Mammary epithelial cell (primary cell): ENCODE results near the gene PDLIM7.

Source experiments
- EZH2 ChIP-seq: IDR thresholded peaks from 2 replicates; pipeline ENCODE4 v1.6.1; 2012; ENCODE audit warnings: low read length, inconsistent platforms, borderline replicate concordance
- TF ChIP-seq, protein P1 (sequence below), 2 donors: IDR thresholded peaks in 1 of 2; conservative IDR thresholded peaks in 1 of 2; 2 replicates each; pipeline ENCODE4 v1.5.1; 2011 to 2012; ENCODE audit warnings: inconsistent platforms in 2 of 2, low read length in 2 of 2, mild to moderate bottlenecking in 2 of 2, control low read depth in 1 of 2, low read depth in 1 of 2; ENCODE audit not compliant: insufficient read depth in 1 of 2; ENCODE audit errors: extremely low read depth in 1 of 2

DNA sequence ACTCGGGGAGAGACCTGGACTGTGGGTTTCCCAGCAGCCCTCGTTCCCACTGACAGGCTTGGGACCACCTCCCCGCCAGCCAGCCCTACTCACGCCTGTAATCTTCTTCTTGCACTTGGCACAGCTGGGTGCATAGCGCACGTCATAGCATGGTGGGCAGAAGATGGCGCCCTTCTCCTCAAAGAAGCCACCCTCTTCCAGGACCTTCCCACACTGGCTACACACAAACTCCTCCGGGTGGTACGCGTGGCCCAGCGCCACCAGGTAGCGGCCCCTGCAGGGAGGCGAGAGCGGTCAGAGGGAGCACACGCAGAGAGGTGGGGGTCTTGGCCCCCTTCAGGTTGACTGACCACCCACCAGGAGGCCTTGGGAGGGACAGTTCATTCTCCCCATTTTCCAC lies 9.4 kb downstream of the PDLIM7 start:
- TF ChIP-seq, protein P1, sequence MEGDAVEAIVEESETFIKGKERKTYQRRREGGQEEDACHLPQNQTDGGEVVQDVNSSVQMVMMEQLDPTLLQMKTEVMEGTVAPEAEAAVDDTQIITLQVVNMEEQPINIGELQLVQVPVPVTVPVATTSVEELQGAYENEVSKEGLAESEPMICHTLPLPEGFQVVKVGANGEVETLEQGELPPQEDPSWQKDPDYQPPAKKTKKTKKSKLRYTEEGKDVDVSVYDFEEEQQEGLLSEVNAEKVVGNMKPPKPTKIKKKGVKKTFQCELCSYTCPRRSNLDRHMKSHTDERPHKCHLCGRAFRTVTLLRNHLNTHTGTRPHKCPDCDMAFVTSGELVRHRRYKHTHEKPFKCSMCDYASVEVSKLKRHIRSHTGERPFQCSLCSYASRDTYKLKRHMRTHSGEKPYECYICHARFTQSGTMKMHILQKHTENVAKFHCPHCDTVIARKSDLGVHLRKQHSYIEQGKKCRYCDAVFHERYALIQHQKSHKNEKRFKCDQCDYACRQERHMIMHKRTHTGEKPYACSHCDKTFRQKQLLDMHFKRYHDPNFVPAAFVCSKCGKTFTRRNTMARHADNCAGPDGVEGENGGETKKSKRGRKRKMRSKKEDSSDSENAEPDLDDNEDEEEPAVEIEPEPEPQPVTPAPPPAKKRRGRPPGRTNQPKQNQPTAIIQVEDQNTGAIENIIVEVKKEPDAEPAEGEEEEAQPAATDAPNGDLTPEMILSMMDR (conservative IDR thresholded peaks at IDR 0.05 in 1 of 2, IDR thresholded peaks at IDR 0.05 in 1 of 2; ENCODE audit: extremely low read depth in 1 of 2, insufficient read depth in 1 of 2, low read depth in 1 of 2, low read length in 2 of 2) = no peak
- no peak for TF ChIP-seq EZH2
